ENCODE results near the gene OSBPL1A.
A peak's percentile ranks its signal among the peaks of the same experiment; 100 is the strongest.
"Not testable (repeated sequence)": the region's sequence is repeated elsewhere in the genome, so short reads cannot be mapped to it uniquely, and the experiment has no call there.

OSBPL1A gene

GRCh38 chr18:24397131-24397693 is 412 bp downstream of the OSBPL1A start:
- DNase-seq (ENCODE audit: low read depth in 2 of 2): no peak

GRCh38 chr18:24396082-24396633 is 1.5 kb downstream of the OSBPL1A start:
- DNase-seq (ENCODE audit: low read depth in 2 of 2): no peak

DNA sequence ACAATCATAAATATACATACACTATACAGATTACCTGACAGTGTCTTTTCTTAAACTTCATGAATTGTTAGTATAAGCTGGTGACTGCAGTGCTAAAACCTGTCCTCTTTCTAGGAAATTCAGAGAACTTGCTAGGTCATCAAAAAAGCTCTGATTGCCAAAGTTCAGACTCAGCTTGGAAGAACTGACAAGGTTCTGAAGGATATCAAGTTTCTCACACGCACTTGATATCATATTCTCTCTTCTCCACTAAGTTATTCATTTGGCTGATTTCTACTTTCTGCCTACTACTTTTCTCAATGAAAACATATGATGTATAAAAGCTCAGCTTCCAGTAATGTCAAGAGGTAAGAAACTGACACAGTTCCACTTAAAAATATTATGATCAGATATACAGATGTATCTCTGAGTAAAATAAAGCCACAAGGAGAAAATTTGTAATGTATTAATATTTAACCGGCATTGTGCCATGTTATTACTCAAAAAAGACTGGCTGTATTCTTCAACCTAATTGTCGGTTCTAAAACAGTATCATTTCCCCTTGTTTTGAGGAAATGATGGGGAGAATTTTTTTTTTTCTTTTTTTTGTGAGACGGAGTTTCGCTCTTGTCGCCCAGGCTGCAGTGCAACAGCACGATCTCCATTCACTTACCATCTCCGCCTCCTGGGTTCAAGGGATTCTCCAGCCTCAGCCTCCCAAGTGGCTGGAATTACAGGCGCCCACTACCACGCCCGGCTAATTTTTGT is 2.4 kb downstream of the OSBPL1A start:
- no peak for DNase-seq (ENCODE audit: low read depth in 2 of 2)

DNA sequence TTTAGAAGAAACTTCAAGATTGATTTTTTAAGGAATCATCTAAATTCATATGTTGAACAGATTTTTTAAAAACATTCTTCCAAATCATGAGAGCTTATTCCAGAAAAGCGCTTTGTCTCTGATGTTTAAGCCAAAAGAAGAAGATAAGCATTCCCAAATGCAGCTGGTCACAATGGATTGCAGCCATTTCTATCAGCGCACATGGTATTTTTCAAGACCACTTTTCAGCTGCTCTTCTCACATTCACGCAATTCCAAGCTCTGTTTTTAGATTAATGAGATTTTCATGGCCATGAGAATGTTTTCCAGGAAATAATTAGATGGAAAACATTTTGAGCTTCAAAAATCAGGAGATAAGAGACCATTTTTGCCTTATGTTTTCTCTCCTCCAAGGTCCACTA is 8.7 kb downstream of the OSBPL1A start:
- no peak for DNase-seq (ENCODE audit: low read depth in 2 of 2)

- DNase-seq (ENCODE audit: low read depth in 2 of 2): no peak
These were observed 10.9 kb downstream of the OSBPL1A start for GRCh38 chr18:24386681-24387080.

- DNase-seq (ENCODE audit: low read depth in 2 of 2): no peak
These were observed 16.5 kb downstream of the OSBPL1A start for GRCh38 chr18:24381126-24381525.

GRCh38 chr18:24380163-24380747 is 17.4 kb downstream of the OSBPL1A start:
- no peak for DNase-seq (ENCODE audit: low read depth in 2 of 2)

- DNase-seq (ENCODE audit: low read depth in 2 of 2): no peak
These were observed 19.0 kb downstream of the OSBPL1A start for GRCh38 chr18:24378598-24378997.

GRCh38 chr18:24376531-24376930 is 21.1 kb downstream of the OSBPL1A start:
- DNase-seq (ENCODE audit: low read depth in 2 of 2): not testable (repeated sequence)

DNA sequence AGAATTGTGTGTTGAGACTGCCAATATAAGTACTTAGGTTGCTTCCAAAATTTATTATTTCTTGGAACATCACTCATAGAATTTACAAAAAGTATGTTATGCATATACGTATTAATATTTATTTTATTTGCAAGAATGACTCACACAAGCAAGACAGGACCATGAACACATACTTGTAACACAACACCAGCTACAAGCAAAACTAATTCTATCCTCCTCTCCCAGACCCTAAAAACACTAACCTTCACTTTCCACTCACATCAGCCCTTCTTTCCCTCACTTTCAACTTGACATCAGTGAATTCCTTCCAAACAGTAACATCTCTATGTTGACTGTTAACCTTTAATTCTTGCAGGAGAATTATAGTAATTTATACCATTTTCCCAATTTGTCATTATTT is 24.3 kb downstream of the OSBPL1A start:
- DNase-seq (ENCODE audit: low read depth in 2 of 2): no peak

GRCh38 chr18:24372279-24372872 is 25.2 kb downstream of the OSBPL1A start:
- DNase-seq (ENCODE audit: low read depth in 2 of 2): no peak

DNA sequence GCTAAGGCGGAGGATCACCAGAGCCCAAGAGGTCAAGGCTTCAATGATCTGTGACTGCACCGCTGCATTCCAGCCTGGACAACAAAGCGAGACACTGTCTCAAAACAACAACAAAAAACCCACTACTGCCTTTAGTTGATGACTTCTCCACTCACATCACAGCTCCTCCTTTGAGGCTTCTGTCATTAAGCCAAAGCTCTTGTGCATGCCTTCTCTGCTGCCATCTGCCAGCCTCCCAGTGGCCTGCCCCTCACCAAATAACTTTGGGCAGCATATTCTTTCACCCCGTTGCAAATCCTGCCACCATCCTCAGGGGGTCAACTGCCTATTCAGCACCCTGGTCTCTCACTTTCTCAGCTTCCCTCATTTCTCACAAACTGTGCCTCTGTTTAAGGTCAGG is 27.5 kb downstream of the OSBPL1A start:
- no peak for DNase-seq (ENCODE audit: low read depth in 2 of 2)

GRCh38 chr18:24369426-24369825 is 28.2 kb downstream of the OSBPL1A start:
- DNase-seq (ENCODE audit: low read depth in 2 of 2): peak in 1 of 2 donors; percentile 41

DNA sequence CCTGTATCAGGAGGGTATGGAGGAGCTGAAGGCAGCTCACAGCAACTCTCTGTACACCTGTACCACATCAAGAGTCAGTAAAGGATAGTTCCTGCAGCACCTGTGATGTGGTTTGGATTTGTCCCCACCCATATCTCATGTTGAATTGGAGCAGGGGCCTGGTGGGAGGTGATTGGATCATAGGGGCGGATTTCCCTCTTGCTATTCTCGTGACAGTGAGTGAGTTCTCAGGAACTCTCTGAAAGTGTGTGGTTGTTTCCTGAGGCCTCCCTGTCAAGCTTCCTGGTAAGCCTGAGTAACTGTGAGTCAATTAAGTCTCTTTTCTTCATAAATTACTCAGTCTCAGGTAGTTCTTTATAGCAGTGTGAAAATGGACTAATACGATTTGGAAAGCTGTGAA is 28.9 kb downstream of the OSBPL1A start:
- DNase-seq (ENCODE audit: low read depth in 2 of 2): peak; percentile 64 to 65

DNA sequence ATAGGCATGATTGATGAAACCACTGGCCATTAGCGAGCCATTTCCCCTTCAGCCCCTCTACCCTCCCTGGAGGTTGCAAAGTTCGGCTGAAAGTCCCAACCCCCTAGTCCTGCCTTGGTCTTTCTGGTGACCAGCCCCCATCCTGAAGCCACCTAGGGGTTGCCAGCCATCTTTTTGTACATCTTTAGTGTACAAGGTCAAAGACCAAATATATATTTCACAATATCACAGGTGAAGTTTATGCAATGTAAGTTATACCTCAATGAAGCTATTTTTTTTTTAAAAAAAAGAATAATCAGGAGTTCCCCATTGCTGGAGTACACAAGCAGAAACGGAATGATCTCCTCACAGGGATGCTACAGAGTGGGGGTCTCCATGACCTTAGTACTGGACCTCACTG is 31.3 kb downstream of the OSBPL1A start:
- no peak for DNase-seq (ENCODE audit: low read depth in 2 of 2)

GRCh38 chr18:24364177-24364576 is 33.4 kb downstream of the OSBPL1A start:
- DNase-seq (ENCODE audit: low read depth in 2 of 2): no peak

DNA sequence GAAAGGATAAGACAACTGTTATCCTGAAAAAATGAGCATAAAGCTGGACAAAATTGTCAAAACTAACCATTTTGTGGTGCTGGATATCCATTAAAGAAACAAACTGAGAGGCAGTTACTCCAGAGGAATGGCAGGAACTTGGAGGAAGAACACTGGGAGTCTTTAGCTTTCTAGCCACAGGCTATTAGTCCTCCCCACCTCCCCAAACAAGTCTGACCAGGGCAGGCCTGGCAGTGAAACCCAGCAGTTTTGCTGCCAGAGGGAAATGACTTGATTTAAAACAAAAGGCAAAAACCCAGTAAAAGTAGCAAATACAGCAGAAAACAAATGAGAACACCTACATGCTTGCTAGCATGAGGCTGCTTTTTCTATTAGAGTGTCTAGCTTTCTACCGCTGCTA is 34.9 kb downstream of the OSBPL1A start:
- no peak for DNase-seq (ENCODE audit: low read depth in 2 of 2)

GRCh38 chr18:24359787-24360530 is 37.7 kb downstream of the OSBPL1A start:
- not testable (repeated sequence) for DNase-seq (ENCODE audit: low read depth in 2 of 2)

- no peak for DNase-seq (ENCODE audit: low read depth in 2 of 2)
These were observed 43.3 kb downstream of the OSBPL1A start for GRCh38 chr18:24354278-24354677.

- no peak for DNase-seq (ENCODE audit: low read depth in 2 of 2)
These were observed 51.4 kb downstream of the OSBPL1A start for GRCh38 chr18:24346254-24346653.

DNA sequence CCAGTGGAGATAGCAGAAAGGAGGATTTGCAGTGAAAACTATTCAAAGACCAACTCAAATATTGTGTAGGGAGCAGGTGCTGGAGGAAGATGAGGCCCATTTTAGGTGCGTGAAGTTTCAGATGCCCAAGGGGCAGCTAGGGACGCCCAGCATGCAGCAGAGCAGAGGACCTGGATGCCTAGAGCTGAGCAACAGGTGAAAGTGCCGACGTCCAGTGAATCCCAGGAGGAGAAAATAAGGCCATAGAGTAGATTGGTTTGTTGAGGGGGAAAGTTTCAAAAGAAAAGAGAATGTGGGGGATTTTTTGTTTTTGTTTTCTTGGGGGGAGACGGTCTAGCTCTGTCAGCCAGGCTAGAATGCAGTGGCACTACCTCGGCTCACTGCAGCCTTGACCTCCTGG is 53.1 kb downstream of the OSBPL1A start:
- no peak for DNase-seq (ENCODE audit: low read depth in 2 of 2)

DNA sequence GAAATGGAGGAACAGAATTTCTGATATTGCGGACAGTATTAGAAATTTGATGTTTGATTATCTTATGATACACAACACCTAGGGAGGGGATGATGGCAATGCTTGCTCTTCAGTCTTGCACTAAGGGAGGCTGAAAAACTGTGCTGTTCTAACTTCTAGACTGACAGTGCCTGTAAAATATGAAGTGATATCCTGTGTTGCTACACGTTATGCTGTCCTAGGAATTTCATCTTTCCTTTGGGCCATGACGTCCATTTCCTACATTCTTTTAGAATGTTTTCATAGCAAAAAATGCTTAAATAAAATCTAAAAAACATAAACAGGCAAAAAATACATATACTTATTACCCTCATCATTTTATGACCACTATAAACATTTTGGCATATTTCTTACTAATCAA is 55.3 kb downstream of the OSBPL1A start:
- no peak for DNase-seq (ENCODE audit: low read depth in 2 of 2)
